ENCODE data around the gene DTX3. TPM values are rescaled to one million over a fixed set of nuclear protein-coding genes. Genes with fewer than 3 reads are reported as not detected.
A peak's percentile ranks its signal among the peaks of the same experiment; 100 is the strongest.

The DTX3 gene
- total RNA-seq, 2 donors from 2014 or later = 4.6 to 12.2 TPM

GRCh38 chr12:57581802-57582201, 22.8 kb upstream of the DTX3 start:
- no peak overlapping the region for H3K27ac ChIP-seq
- H3K4me1 ChIP-seq = no peaks in the 10 kb centered on the region
- no peak for TF ChIP-seq POLR2A (IDR thresholded peaks at IDR 0.05)
- no peak for TF ChIP-seq CTCF (IDR thresholded peaks at IDR 0.05)
- WGBS, 2 donors = 69 to 75% methylated on average over 1 of the region's 1 CpG
- DNase-seq (no peak), ATAC-seq (no peak)
- H3K36me3 ChIP-seq (replicated peaks in 1 of 2; ENCODE audit: insufficient read depth in 1 of 2, low read depth in 2 of 2) = no peaks in the 10 kb centered on the region
- H3K27me3 ChIP-seq = no peaks in the 10 kb centered on the region
- H3K4me3 ChIP-seq = no peak overlapping the region
- H3K9me3 ChIP-seq = no peaks in the 10 kb centered on the region
- intact Hi-C loops (cut with DNase I) = loop anchor here (2.0 kb wide), 1 partner anchor 41 kb away; no protein-coding TSS in a partner anchor

- no peak for DNase-seq
- Histone ChIP-seq H3K4me3 (no peak overlapping the region), H3K27me3 (no peaks in the 10 kb centered on the region), H3K27ac (no peak overlapping the region), H3K36me3 (replicated peaks in 1 of 2; ENCODE audit: insufficient read depth in 1 of 2, low read depth in 2 of 2) (no peaks in the 10 kb centered on the region), H3K4me1 (no peaks in the 10 kb centered on the region), H3K9me3 (no peaks in the 10 kb centered on the region)
- intact Hi-C loops (cut with DNase I) = no loop called here
- no peak for ATAC-seq
- TF ChIP-seq CTCF (IDR thresholded peaks at IDR 0.05) (no peak), POLR2A (IDR thresholded peaks at IDR 0.05) (no peak)
- WGBS, 2 donors = 100% methylated on average over 1 of the region's 1 CpG
Measured at GRCh38 chr12:57582440-57582839, 22.2 kb upstream of the DTX3 start.

DNA sequence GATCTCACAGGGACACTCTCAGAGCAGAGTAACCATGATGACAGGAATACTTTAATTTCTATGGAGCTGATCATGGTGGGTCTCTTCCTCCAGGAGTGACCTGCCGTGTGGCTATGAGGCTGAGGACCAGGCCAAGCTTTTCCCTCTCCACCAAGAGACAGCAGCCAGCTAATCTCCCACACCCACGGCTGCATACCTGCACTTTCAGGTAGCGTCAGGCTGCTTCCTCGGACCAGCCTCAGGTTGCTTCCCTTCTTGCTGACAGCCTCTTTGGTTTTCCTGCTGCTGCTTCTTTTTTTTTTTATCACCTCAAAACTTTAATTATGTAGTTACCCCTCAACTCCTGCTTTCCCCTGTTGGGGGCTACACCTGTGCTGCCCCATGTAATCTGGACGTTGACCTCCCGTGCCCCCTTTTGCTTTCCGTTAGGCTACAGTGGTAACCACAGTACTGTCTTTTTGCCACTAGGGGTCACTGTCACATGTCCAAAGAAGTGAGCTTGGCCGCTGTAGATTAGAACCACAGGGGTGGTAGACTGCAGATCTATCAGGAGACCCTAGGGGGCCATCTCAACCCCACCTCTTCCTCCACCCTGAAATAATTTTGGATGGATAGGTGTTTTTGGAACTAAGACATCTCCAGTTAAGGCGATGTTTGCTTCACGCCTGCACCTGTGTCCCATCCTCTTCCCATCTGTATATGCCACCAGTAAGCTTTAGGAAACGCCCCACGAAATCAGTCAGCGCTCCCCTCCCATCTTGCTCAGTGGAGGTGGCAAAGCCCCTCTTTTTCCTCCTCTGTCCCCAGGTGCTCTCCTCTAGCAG, 21.4 kb upstream of the DTX3 start:
- Histone ChIP-seq H3K36me3 (replicated peaks in 1 of 2; ENCODE audit: insufficient read depth in 1 of 2, low read depth in 2 of 2) (no peaks in the 10 kb centered on the region), H3K27me3 (no peaks in the 10 kb centered on the region), H3K9me3 (no peaks in the 10 kb centered on the region), H3K4me3 (no peak overlapping the region), H3K4me1 (no peaks in the 10 kb centered on the region), H3K27ac (no peak overlapping the region)
- ATAC-seq = peak; percentile 95
- intact Hi-C loops (cut with DNase I) = no loop called here
- 39 to 43% methylated on average over 13 of the region's 13 CpGs for WGBS, 2 donors
- TF ChIP-seq CTCF (IDR thresholded peaks at IDR 0.05) = peak; percentile 89 to 97 (median 95)
- TF ChIP-seq POLR2A (IDR thresholded peaks at IDR 0.05) = no peak
- peak; percentile 65 to 80 (median 75) for DNase-seq

DNA sequence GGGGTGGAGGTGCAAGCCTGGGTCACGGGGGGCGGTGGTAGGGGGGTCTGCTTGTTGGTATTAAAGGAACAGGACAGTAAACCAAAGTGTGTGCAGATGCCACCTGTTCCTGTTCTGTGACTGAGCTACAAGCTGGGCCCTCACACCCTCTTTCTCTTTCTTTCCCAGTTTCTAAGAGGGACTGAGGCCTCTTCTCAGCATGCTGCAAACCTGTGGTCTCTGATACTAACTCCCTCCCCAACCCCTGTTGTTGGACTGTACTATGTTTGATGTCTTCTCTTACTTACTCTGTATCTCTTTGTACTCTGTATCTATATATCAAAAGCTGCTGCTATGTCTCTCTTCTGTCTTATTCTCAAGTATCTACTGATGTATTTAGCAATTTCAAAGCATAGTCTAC, 20.6 kb upstream of the DTX3 start:
- 100% methylated on average over 2 of the region's 2 CpGs for WGBS, 2 donors
- ATAC-seq = no peak
- DNase-seq = no peak
- TF ChIP-seq POLR2A (IDR thresholded peaks at IDR 0.05) = no peak
- no peak for TF ChIP-seq CTCF (IDR thresholded peaks at IDR 0.05)
- H3K27ac ChIP-seq = no peak overlapping the region
- H3K9me3 ChIP-seq = no peaks in the 10 kb centered on the region
- intact Hi-C loops (cut with DNase I) = no loop called here
- H3K4me3 ChIP-seq = no peak overlapping the region
- no peaks in the 10 kb centered on the region for H3K36me3 ChIP-seq (replicated peaks in 1 of 2; ENCODE audit: insufficient read depth in 1 of 2, low read depth in 2 of 2)
- no peaks in the 10 kb centered on the region for H3K4me1 ChIP-seq
- H3K27me3 ChIP-seq = no peaks in the 10 kb centered on the region

GRCh38 chr12:57584690-57585089, 19.9 kb upstream of the DTX3 start:
- H3K4me1 ChIP-seq = no peaks in the 10 kb centered on the region
- H3K4me3 ChIP-seq = no peak overlapping the region
- H3K27ac ChIP-seq = no peak overlapping the region
- no peaks in the 10 kb centered on the region for H3K9me3 ChIP-seq
- no peak for TF ChIP-seq POLR2A (IDR thresholded peaks at IDR 0.05)
- no peak for TF ChIP-seq CTCF (IDR thresholded peaks at IDR 0.05)
- H3K36me3 ChIP-seq (replicated peaks in 1 of 2; ENCODE audit: insufficient read depth in 1 of 2, low read depth in 2 of 2) = no peaks in the 10 kb centered on the region
- no peak for DNase-seq
- intact Hi-C loops (cut with DNase I) = no loop called here
- ATAC-seq = no peak
- no peaks in the 10 kb centered on the region for H3K27me3 ChIP-seq

Data from body of pancreas (tissue), 4 donors.